D721Med (cell line): Measurements from ENCODE around the gene JARID2.

Experiments used
- DNase-seq: peaks from one replicate; pipeline ENCODE4 v3.0.0; 2011; ENCODE audit warnings: low spot score; ENCODE audit not compliant: insufficient read length
- FAIRE-seq: peaks from 2 replicates; lab custom pipeline; 2011; peaks lifted over from hg19 to GRCh38; lab: Jason Lieb, UNC
- TF ChIP-seq, protein P1 (sequence below): IDR thresholded peaks from 2 replicates; pipeline ENCODE4 v1.5.1; 2012; ENCODE audit warnings: mild to moderate bottlenecking, control low read depth; ENCODE audit not compliant: insufficient read depth; ENCODE audit errors: missing control alignments

Gene JARID2

DNA sequence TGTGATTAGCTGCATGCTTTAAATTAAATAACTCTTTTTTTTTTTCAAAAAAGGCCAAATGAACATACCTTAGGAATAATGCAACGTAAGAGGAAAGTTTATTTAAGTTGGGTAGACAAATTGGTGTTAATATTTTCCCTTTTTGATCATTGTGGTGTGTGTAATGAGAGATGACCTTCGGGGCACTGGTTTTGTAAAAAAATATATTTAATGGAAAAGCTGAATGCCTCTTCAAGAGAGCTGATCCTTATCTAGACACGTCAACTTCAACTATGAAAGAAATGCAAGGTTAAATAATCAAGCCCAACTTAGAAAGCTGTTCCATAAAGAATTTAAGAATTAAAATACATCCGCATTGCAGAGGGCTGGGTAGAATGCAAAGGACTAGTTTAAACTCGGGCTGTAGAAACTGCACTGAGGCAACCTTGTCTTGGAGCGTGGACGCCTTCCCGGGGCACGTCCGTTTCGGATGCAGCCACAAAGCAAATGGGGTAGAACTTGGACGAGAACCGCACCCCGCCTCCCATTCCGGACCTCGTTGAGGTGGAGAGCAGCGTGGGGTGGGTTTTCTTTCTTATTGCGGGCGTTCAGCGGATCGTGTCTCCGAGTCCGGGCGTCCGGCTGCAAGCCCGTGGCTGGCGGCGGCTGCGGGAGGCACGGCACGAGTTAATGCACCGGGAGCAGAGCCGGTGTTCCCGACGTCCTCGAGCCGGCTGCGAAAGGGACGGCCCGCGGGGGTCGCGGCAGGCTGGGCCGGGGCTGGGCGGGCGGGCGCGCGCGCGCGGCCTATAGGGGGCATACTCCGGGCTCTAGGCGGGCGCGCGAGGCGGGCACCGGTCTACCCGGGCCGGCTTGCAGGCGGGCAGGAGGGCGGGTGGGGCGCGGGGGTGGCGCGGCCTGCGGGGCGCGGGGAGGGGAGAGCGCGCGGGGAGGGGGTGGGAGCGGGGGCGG lies 1.9 kb downstream of the JARID2 start:
- TF ChIP-seq, protein P1, sequence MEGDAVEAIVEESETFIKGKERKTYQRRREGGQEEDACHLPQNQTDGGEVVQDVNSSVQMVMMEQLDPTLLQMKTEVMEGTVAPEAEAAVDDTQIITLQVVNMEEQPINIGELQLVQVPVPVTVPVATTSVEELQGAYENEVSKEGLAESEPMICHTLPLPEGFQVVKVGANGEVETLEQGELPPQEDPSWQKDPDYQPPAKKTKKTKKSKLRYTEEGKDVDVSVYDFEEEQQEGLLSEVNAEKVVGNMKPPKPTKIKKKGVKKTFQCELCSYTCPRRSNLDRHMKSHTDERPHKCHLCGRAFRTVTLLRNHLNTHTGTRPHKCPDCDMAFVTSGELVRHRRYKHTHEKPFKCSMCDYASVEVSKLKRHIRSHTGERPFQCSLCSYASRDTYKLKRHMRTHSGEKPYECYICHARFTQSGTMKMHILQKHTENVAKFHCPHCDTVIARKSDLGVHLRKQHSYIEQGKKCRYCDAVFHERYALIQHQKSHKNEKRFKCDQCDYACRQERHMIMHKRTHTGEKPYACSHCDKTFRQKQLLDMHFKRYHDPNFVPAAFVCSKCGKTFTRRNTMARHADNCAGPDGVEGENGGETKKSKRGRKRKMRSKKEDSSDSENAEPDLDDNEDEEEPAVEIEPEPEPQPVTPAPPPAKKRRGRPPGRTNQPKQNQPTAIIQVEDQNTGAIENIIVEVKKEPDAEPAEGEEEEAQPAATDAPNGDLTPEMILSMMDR: no peak
- DNase-seq: no peak

DNA sequence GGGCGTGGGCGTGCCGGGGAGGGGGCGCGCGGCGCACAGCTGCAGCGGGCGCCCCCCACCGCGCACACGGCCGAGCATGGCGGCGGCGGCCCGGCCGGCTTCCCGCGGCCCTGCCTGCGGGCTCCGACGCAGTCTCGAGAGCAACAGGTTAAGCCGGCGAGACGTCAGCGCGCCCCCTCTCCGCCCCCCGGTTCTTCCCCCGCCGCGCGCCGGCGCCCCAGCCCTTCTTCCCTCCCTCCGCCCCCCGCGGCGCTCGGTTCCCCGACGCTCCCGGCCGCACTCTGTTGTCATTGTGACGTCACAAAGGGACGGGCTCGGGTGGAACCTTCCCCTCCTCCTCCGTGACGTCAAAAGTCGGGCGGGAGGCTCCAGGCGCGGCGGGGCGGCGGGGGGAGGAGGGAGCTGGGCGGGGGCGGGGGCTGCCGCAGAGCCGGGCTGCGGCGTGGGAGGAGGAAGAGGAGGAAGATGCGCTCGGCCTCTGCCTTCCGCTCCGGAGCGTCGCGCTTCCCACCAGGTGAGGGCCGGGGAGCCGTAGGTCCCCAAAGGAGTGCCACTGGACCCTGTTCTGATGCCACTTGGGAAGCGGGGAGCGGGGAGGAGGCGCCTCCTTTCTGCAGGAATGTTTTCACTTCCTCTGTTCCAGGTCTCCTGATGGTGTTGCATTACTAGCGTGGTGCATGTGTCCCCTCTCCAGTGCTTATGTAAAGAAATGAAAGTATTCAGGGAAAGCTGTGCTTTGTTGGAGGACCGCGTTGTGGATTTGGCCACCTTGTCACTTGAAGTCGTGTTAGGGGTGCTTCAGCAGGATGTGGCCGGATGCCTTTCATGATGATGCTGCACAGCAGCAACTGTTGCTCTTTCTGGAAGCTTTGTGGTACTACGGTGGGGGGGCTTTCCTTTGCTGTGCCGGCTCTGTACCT lies 2.8 kb downstream of the JARID2 start:
- TF ChIP-seq, protein P1: no peak
- DNase-seq (peak; percentile 91), FAIRE-seq (no peak)

More for the DNA sequence above, 1.9 kb downstream of the JARID2 start:
- no peak for FAIRE-seq

DNA sequence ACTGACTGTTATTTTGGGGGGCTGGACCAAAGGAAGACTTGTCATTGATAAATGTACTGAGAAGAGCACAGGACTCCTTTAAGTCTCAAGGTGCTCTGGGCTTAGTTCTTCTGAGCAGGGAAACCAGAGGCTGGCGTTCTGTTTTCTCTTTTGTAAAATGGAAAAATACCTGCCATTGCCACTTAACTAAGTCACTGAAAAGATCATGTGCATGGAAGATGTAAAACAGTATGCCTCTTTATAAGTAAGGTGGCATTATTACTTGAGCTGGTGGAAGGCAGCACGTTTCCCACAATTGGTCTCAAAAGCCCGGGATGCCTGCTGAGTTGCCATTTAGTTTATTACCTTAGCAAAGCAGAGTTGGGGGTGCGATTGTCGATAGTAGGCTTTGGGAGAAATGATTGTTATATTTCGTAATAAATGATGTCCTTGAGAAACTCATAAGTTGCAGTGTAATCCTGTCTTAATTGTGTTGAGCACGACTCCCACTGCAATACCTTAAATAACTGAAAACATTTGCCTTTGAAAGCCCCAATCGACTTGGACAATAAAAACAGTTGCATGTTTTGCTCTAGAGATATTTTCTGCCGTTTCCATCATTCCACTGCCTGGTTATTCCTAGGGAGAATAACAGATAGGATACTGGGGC lies 3.6 kb downstream of the JARID2 start:
- DNase-seq (no peak), FAIRE-seq (no peak)
- TF ChIP-seq, protein P1: no peak

DNA sequence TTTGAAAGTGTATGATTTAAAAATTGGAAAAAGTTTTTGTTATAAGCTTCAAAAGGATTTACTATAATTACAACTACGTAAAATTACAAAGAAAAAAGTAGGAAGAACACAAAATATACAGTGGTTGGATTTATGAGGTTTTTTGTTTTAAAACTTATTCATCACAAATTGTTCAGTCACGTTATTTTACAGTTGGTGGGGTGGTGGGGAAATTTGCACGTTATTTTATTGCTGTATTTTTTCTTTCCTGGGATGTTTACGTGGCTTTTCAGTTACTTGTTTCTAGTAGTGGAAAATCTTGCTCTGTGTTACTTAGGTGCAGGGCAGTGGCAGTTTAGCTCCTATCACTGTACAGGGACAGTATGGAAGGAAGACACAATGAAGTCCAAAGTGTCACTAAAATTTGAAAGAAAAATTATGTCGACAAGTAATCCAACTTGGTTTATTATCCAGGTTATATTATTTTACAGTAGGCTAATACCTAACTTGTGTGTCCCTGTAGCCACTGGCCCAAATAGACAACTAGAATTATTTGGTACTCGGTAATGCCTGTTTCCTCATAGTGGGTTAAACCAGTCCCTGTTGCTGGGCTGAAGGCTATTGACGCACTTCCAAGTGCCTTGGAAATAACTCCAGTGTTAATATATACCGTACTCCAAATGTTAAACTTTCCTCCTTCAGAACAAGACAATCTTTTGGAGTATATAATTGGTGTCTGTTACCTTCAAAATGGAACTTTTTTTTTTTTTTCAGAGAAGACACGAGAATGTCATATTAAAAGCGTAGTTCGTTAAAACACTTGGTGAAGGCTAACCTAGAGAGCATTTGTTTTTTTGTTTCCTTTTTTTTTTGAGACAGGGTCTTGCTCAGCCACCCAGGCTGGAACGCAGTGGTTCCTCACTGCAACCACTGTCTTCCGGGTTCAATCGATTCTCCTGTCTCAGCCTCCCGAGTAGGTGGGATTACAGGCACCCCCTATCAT lies 4.6 kb downstream of the JARID2 start:
- TF ChIP-seq, protein P1: no peak
- no peak for DNase-seq
- no peak for FAIRE-seq

DNA sequence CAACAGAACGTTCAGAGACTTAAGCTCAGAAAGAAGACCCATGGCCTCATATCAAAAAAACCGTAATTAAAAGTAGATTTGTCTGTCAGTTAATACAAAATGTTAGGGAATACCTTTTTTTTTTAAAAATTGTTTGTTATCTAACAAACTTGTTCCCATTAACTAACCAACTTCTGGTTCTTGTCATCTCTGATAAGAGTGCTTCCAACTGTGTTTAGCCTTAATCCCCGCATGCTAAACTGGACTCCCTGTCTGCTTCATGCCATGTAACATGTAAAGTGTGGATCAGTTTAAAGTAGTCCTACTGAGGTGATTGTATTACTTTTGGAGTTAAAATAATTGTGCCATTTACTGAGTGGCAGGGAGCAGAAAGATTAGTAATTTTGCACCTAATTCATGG lies 6.3 kb downstream of the JARID2 start:
- no peak for FAIRE-seq
- TF ChIP-seq, protein P1: no peak
- DNase-seq: no peak
